HG03135 (cell line): ENCODE measurements around the gene CKLF.
A peak's percentile ranks its signal among the peaks of the same experiment; 100 is the strongest.
"Not testable (repeated sequence)": the region's sequence is repeated elsewhere in the genome, so short reads cannot be mapped to it uniquely, and the experiment has no call there.

Experiments used
- ATAC-seq: cut with Tn5 transposase; IDR thresholded peaks from one replicate; pipeline ENCODE4 v1.9.1; 2021; ENCODE audit warnings: mild to moderate bottlenecking, moderate library complexity; ENCODE audit not compliant: unreplicated experiment

CKLF gene, protein sequence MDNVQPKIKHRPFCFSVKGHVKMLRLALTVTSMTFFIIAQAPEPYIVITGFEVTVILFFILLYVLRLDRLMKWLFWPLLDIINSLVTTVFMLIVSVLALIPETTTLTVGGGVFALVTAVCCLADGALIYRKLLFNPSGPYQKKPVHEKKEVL

DNA sequence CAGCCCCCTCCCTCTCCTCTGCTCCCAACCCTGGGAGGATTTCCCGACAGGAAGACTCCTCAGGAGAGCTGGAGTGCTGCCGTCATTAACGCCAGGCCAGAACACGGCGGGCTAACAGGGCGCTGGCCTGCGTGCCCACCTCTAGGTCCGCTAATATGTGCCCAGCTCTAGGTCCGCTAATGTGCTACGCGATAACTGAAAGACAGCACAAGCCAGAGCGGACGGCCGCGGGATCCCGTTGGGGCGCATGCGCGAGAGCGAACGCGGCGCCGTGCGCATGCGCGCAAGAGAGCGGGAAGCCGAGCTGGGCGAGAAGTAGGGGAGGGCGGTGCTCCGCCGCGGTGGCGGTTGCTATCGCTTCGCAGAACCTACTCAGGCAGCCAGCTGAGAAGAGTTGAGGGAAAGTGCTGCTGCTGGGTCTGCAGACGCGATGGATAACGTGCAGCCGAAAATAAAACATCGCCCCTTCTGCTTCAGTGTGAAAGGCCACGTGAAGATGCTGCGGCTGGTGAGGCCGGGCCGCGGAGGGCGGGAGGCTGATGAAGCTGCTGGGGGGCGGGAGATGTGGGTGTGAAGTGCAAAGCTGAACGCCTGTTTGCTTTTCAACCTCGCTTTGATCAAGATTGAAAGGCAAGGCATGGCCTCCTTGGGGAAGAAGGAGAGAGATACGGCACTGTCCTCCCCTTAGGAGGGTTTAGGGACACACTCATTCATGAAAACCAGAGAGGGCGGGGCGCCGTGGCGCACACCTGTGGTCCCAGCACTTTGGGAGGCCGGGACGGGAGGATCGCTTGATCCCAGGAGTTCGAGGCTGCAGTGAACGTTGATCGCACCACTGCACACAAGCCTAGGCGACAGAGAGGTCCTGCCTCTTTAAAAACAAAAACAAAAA, at the start of gene CKLF:
CKLF (plus strand) TSS at position 291 of the 892 bp plus-strand sequence; CDS start at position 431, 140 bp downstream.
- ATAC-seq: peak; percentile 57

- no peak for ATAC-seq
These were observed 49.3 kb upstream of the CKLF start for GRCh38 chr16:66503030-66503429.

DNA sequence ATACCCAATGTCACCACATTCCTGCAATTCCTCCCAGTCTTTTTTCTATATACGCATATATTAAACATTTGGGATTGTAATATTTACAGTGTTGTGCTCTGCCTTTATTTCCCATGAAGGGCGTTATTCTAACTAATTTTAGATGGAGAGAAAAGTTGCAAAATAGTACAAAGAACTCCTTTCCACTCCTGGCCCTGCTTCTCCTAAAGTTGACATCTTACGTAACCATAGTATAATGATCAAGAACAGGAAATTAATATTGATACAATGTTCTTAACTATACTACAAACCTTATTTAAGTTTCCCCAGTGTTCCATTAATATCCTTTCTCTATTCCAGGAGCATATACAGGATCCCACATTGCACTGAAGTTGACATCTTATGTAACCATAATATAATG, 48.8 kb upstream of the CKLF start:
- ATAC-seq: no peak

DNA sequence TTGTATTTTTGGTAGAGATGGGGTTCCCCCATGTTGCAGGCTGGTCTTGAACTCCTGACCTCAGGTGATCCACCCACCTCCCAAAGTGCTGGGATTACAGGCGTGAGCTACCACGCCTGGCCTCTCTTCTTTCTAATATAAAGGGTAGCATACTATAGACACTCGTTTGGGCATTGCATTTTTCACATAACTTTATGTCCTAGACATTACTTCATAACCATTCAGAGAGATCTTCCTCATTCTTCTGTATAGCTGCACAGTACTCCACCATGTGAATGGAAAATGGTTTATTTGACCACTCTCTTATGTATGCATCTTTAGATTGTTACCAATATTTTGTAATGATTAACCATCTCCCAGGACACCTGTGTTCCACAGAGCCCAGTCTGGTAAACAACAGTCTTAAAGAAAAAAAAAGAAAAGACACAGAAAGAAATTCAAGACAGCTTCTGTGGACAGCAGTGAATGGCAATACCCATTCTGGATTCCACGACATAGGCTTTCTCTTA, 44.6 kb upstream of the CKLF start:
- no peak for ATAC-seq

- no peak for ATAC-seq
These were observed 44.0 kb upstream of the CKLF start for GRCh38 chr16:66508248-66508913.

- ATAC-seq: no peak
These were observed 43.4 kb upstream of the CKLF start for GRCh38 chr16:66508914-66509496.

DNA sequence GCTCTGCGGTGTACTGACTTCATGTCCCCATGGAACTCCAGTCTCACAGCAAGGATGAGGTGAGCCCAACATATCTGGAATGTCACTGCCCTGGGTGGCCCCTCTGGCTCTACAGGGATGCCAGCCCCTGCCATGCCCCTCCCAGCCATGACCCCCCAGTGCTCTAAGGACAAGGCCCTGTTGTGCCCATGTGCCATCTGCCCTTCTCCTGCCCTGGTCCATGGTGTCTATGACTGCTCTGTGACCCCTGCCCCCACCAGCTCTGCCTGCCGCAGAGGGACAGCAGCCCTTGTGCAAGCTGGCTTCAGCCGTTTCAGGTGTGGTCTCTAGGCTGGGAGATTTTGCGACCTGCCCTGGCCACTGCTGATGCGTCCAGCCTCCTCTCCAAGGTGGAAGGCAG, 42.8 kb upstream of the CKLF start:
- ATAC-seq: no peak

- no peak for ATAC-seq
These were observed 42.1 kb upstream of the CKLF start for GRCh38 chr16:66510298-66510697.

GRCh38 chr16:66510711-66511601, 41.4 kb upstream of the CKLF start:
- ATAC-seq: no peak

- ATAC-seq: no peak
These were observed 40.6 kb upstream of the CKLF start for GRCh38 chr16:66511602-66512271.

GRCh38 chr16:66512272-66513110, 39.9 kb upstream of the CKLF start:
- ATAC-seq: no peak

DNA sequence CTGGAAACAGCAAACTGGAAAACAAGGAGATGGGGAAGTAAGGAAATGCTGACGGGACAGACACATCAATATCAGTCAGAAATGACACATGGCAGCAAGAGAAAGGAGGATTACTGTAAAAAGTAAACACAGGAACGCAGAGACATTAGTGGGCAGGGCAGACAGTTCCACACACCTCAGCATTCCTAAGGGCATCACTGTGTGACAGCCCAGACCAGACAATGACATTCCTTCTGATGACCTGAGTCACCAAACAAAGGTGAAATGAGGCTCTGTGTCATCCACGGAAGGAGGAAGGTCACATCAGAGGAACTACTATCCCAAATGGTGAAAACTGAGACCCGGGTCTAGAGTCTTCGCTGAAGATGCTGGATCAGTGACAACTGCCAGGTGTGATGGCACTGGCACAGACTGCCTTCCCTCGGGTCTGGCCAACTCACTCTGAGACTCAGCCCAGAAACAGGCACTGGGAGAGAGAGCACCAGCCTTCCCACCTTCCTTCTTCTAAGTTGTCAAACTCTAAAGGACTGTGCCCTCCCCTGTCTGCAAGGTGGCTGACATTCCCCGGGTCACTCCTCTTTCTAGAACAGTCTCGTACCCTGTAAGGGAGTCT, 39.2 kb upstream of the CKLF start:
- no peak for ATAC-seq

- ATAC-seq: not testable (repeated sequence)
These were observed 38.0 kb upstream of the CKLF start for GRCh38 chr16:66514391-66514790.

DNA sequence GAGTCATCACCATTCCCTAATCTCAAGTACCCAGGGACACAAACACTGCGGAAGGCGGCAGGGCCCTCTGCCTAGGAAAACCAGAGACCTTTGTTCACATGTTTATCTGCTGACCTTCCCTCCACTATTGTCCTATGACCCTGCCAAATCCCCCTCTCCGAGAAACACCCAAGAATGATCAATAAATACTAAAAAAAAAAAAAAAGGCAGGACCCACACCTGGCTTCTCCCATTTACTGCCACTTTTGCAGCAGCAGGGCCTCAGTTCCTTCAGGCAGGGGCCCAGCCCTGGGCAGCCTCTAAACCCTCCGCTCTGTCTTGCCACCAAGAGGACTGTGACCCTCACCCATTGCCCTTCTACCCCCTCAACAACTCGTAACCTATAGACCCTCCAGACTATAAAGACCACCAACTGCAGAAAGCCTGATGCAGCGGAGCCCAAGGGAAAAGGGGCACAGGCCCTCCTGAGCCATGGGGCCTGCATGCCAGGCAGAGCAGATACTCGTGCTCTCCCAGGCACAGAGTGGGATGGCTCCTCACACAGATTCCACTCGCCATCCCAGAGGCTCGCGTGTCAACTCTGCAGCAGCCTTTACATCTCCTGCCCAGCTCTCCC, 37.3 kb upstream of the CKLF start:
- not testable (repeated sequence) for ATAC-seq

GRCh38 chr16:66515596-66516508, 36.5 kb upstream of the CKLF start:
- ATAC-seq: peak; percentile 2

GRCh38 chr16:66516509-66516807, 35.9 kb upstream of the CKLF start:
- no peak for ATAC-seq
